ENCODE measurements around the gene CSKMT.

CSKMT gene

GRCh38 chr11:62647609-62648005 lies 17.5 kb upstream of the CSKMT start:
- Histone ChIP-seq H2BK120ac (ENCODE audit: low read depth, low read length) (no peak overlapping the region), H2BK12ac (ENCODE audit: low read length) (no peak overlapping the region), H3K23ac (ENCODE audit: low read depth, low read length, poor library complexity) (peak overlapping the region; percentile 87), H3K9me3 (replicated peaks in 1 of 2; ENCODE audit: control insufficient read depth in 2 of 2, insufficient read depth in 1 of 2, low read depth in 1 of 2, low read length in 2 of 2) (no peaks in the 10 kb centered on the region), H2AFZ (ENCODE audit: low read length) (no peak overlapping the region), H3K4me2 (ENCODE audit: insufficient read depth, low read length, poor library complexity, severe bottlenecking) (no peak overlapping the region), H2BK5ac (ENCODE audit: low read length) (no peak overlapping the region), H4K91ac (ENCODE audit: low read depth, low read length, poor library complexity) (no peak overlapping the region), H2BK15ac (ENCODE audit: low read length) (no peak overlapping the region), H3K4ac (ENCODE audit: low read length) (no peak overlapping the region), H3K27me3 (ENCODE audit: control insufficient read depth in 3 of 3, insufficient read depth in 3 of 3, low read depth in 1 of 3, low read length in 3 of 3) (no peaks in the 10 kb centered on the region), H3K36me3 (replicated peaks in 1 of 2; ENCODE audit: control insufficient read depth in 2 of 2, insufficient read depth in 2 of 2, low read length in 2 of 2) (peaks cover 27 to 60% of the 10 kb centered on the region in 2 donors), H3K4me1 (ENCODE audit: control insufficient read depth in 2 of 2, insufficient read depth in 1 of 2, low read depth in 1 of 2, low read length in 2 of 2) (peaks cover 4 to 8% of the 10 kb centered on the region in 2 donors), H3K4me3 (ENCODE audit: low read length in 2 of 2) (no peak overlapping the region), H3K14ac (ENCODE audit: low read length) (no peak overlapping the region), H3K27ac (replicated peaks; ENCODE audit: low read length) (no peak overlapping the region), H3K18ac (ENCODE audit: low read length) (no peak overlapping the region), H3K79me1 (ENCODE audit: low read depth, low read length) (peaks cover 12% of the 10 kb centered on the region), H3K9ac (ENCODE audit: low read depth, low read length, poor library complexity) (no peak overlapping the region), H4K8ac (ENCODE audit: low read depth, low read length) (no peak overlapping the region), H2AK5ac (ENCODE audit: low read depth, low read length) (no peak overlapping the region)
- DNase-seq (ENCODE audit: low spot score): no peak
- no CpG with 5 or more reads among the region's 6 CpGs for WGBS, 2 donors (ENCODE audit: extremely low coverage in 2 of 2, insufficient read length in 2 of 2, insufficient replicate concordance in 1 of 2)

- Histone ChIP-seq H3K4me2 (ENCODE audit: insufficient read depth, low read length, poor library complexity, severe bottlenecking) (no peak overlapping the region), H3K79me1 (ENCODE audit: low read depth, low read length) (peaks cover 13% of the 10 kb centered on the region), H2AK5ac (ENCODE audit: low read depth, low read length) (peak overlapping the region; percentile 57), H3K27ac (replicated peaks; ENCODE audit: low read length) (no peak overlapping the region), H2BK12ac (ENCODE audit: low read length) (no peak overlapping the region), H3K27me3 (ENCODE audit: control insufficient read depth in 3 of 3, insufficient read depth in 3 of 3, low read depth in 1 of 3, low read length in 3 of 3) (no peaks in the 10 kb centered on the region), H3K4me3 (ENCODE audit: low read length in 2 of 2) (no peak overlapping the region), H3K18ac (ENCODE audit: low read length) (no peak overlapping the region), H3K14ac (ENCODE audit: low read length) (no peak overlapping the region), H4K8ac (ENCODE audit: low read depth, low read length) (no peak overlapping the region), H3K4ac (ENCODE audit: low read length) (no peak overlapping the region), H2BK5ac (ENCODE audit: low read length) (no peak overlapping the region), H3K23ac (ENCODE audit: low read depth, low read length, poor library complexity) (peak overlapping the region; percentile 75), H4K91ac (ENCODE audit: low read depth, low read length, poor library complexity) (no peak overlapping the region), H3K4me1 (ENCODE audit: control insufficient read depth in 2 of 2, insufficient read depth in 1 of 2, low read depth in 1 of 2, low read length in 2 of 2) (peaks cover 4 to 8% of the 10 kb centered on the region in 2 donors), H2AFZ (ENCODE audit: low read length) (no peak overlapping the region), H2BK15ac (ENCODE audit: low read length) (no peak overlapping the region), H3K36me3 (replicated peaks in 1 of 2; ENCODE audit: control insufficient read depth in 2 of 2, insufficient read depth in 2 of 2, low read length in 2 of 2) (peaks cover 26 to 52% of the 10 kb centered on the region in 2 donors), H3K9ac (ENCODE audit: low read depth, low read length, poor library complexity) (peak overlapping the region; percentile 74), H3K9me3 (replicated peaks in 1 of 2; ENCODE audit: control insufficient read depth in 2 of 2, insufficient read depth in 1 of 2, low read depth in 1 of 2, low read length in 2 of 2) (no peaks in the 10 kb centered on the region), H2BK120ac (ENCODE audit: low read depth, low read length) (no peak overlapping the region)
- no CpG with 5 or more reads among the region's 24 CpGs for WGBS, 2 donors (ENCODE audit: extremely low coverage in 2 of 2, insufficient read length in 2 of 2, insufficient replicate concordance in 1 of 2)
- DNase-seq (ENCODE audit: low spot score): no peak
Observed at GRCh38 chr11:62648185-62648966, 16.7 kb upstream of the CSKMT start.

DNA sequence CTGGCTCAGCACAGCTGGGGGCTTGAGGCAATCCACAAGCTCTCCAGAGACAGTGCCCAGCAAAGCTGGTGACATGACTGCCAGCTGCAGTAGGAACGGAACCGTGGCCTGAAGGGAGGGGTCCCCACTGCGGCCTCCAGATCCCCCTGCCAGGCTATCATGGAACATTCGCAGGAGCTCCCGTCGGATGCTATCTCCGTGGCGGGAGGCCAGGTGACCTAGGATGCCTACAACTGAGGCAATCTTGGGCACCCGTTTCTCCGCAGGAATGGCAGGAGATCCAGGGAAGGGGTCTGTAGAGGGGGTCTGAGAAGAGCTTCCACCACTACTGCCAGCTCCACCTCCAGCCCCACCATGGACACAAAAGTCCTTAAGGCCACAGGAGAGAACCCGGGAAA lies 16.1 kb upstream of the CSKMT start:
- Histone ChIP-seq H3K4ac (ENCODE audit: low read length) (no peak overlapping the region), H2BK120ac (ENCODE audit: low read depth, low read length) (no peak overlapping the region), H4K91ac (ENCODE audit: low read depth, low read length, poor library complexity) (no peak overlapping the region), H2BK15ac (ENCODE audit: low read length) (no peak overlapping the region), H2AFZ (ENCODE audit: low read length) (no peak overlapping the region), H3K36me3 (replicated peaks in 1 of 2; ENCODE audit: control insufficient read depth in 2 of 2, insufficient read depth in 2 of 2, low read length in 2 of 2) (peaks cover 26 to 46% of the 10 kb centered on the region in 2 donors), H3K18ac (ENCODE audit: low read length) (no peak overlapping the region), H3K14ac (ENCODE audit: low read length) (no peak overlapping the region), H2AK5ac (ENCODE audit: low read depth, low read length) (no peak overlapping the region), H3K23ac (ENCODE audit: low read depth, low read length, poor library complexity) (no peak overlapping the region), H2BK5ac (ENCODE audit: low read length) (no peak overlapping the region), H3K9ac (ENCODE audit: low read depth, low read length, poor library complexity) (no peak overlapping the region), H3K4me1 (ENCODE audit: control insufficient read depth in 2 of 2, insufficient read depth in 1 of 2, low read depth in 1 of 2, low read length in 2 of 2) (peaks cover 4 to 8% of the 10 kb centered on the region in 2 donors), H3K27ac (replicated peaks; ENCODE audit: low read length) (no peak overlapping the region), H3K79me1 (ENCODE audit: low read depth, low read length) (peaks cover 13% of the 10 kb centered on the region), H3K9me3 (replicated peaks in 1 of 2; ENCODE audit: control insufficient read depth in 2 of 2, insufficient read depth in 1 of 2, low read depth in 1 of 2, low read length in 2 of 2) (no peaks in the 10 kb centered on the region), H4K8ac (ENCODE audit: low read depth, low read length) (no peak overlapping the region), H2BK12ac (ENCODE audit: low read length) (no peak overlapping the region), H3K27me3 (ENCODE audit: control insufficient read depth in 3 of 3, insufficient read depth in 3 of 3, low read depth in 1 of 3, low read length in 3 of 3) (no peaks in the 10 kb centered on the region), H3K4me3 (ENCODE audit: low read length in 2 of 2) (no peak overlapping the region), H3K4me2 (ENCODE audit: insufficient read depth, low read length, poor library complexity, severe bottlenecking) (no peak overlapping the region)
- no CpG with 5 or more reads among the region's 11 CpGs for WGBS, 2 donors (ENCODE audit: extremely low coverage in 2 of 2, insufficient read length in 2 of 2, insufficient replicate concordance in 1 of 2)
- DNase-seq (ENCODE audit: low spot score): no peak

DNA sequence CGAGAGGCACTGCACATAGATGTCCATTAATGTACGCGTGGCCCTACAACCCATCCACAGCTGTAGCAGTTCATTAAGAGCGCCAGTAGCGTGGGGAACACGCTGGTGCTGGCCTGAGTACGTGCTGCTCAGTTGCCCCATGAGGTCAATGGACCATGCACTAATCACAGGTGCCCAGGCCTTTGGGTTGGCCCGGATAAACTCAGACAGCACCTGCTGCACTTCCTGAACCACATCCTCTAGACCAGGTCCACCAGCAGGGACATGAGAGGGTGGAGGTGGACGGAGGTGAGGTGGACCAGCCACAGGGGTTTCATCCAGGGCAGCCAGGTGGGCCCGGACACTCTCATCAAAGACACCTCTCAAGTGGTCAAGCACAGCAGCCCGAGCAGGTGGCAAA lies 15.6 kb upstream of the CSKMT start:
- no peak for DNase-seq (ENCODE audit: low spot score)
- Histone ChIP-seq H2BK12ac (ENCODE audit: low read length) (no peak overlapping the region), H4K91ac (ENCODE audit: low read depth, low read length, poor library complexity) (no peak overlapping the region), H3K4me3 (ENCODE audit: low read length in 2 of 2) (no peak overlapping the region), H2AK5ac (ENCODE audit: low read depth, low read length) (no peak overlapping the region), H3K4me2 (ENCODE audit: insufficient read depth, low read length, poor library complexity, severe bottlenecking) (no peak overlapping the region), H3K9me3 (replicated peaks in 1 of 2; ENCODE audit: control insufficient read depth in 2 of 2, insufficient read depth in 1 of 2, low read depth in 1 of 2, low read length in 2 of 2) (no peaks in the 10 kb centered on the region), H3K14ac (ENCODE audit: low read length) (no peak overlapping the region), H3K4ac (ENCODE audit: low read length) (no peak overlapping the region), H3K4me1 (ENCODE audit: control insufficient read depth in 2 of 2, insufficient read depth in 1 of 2, low read depth in 1 of 2, low read length in 2 of 2) (peaks cover 4 to 8% of the 10 kb centered on the region in 2 donors), H2BK120ac (ENCODE audit: low read depth, low read length) (no peak overlapping the region), H3K18ac (ENCODE audit: low read length) (no peak overlapping the region), H3K9ac (ENCODE audit: low read depth, low read length, poor library complexity) (peak overlapping the region; percentile 7), H3K36me3 (replicated peaks in 1 of 2; ENCODE audit: control insufficient read depth in 2 of 2, insufficient read depth in 2 of 2, low read length in 2 of 2) (peaks cover 21 to 41% of the 10 kb centered on the region in 2 donors), H2BK5ac (ENCODE audit: low read length) (no peak overlapping the region), H2BK15ac (ENCODE audit: low read length) (no peak overlapping the region), H3K27me3 (ENCODE audit: control insufficient read depth in 3 of 3, insufficient read depth in 3 of 3, low read depth in 1 of 3, low read length in 3 of 3) (no peaks in the 10 kb centered on the region), H3K23ac (ENCODE audit: low read depth, low read length, poor library complexity) (no peak overlapping the region), H3K27ac (replicated peaks; ENCODE audit: low read length) (no peak overlapping the region), H4K8ac (ENCODE audit: low read depth, low read length) (no peak overlapping the region), H3K79me1 (ENCODE audit: low read depth, low read length) (peaks cover 12% of the 10 kb centered on the region), H2AFZ (ENCODE audit: low read length) (no peak overlapping the region)
- WGBS, 2 donors (ENCODE audit: extremely low coverage in 2 of 2, insufficient read length in 2 of 2, insufficient replicate concordance in 1 of 2): no CpG with 5 or more reads among the region's 11 CpGs

Measured in neuronal stem cell (in vitro differentiated cells).